Skin of body (tissue), 2 donors: Measurements from ENCODE around the gene CACNG5. TPM values are rescaled to one million over a fixed set of nuclear protein-coding genes. Genes with fewer than 3 reads are reported as not detected.
A peak's percentile ranks its signal among the peaks of the same experiment; 100 is the strongest.

ENCODE experiments used
- DNase-seq: peaks from one replicate; lab custom pipeline; 2025; lab: John Stamatoyannopoulos, UW
- total RNA-seq: library from RNA; depleted of rRNA; stranded (reverse); fragments of >200 nt; gene quantifications from one replicate; pipeline ENCODE4 v1.2.3, GENCODE V29; 2014

The CACNG5 gene
- total RNA-seq, 1 donor from 2014 or later = not detected

DNA sequence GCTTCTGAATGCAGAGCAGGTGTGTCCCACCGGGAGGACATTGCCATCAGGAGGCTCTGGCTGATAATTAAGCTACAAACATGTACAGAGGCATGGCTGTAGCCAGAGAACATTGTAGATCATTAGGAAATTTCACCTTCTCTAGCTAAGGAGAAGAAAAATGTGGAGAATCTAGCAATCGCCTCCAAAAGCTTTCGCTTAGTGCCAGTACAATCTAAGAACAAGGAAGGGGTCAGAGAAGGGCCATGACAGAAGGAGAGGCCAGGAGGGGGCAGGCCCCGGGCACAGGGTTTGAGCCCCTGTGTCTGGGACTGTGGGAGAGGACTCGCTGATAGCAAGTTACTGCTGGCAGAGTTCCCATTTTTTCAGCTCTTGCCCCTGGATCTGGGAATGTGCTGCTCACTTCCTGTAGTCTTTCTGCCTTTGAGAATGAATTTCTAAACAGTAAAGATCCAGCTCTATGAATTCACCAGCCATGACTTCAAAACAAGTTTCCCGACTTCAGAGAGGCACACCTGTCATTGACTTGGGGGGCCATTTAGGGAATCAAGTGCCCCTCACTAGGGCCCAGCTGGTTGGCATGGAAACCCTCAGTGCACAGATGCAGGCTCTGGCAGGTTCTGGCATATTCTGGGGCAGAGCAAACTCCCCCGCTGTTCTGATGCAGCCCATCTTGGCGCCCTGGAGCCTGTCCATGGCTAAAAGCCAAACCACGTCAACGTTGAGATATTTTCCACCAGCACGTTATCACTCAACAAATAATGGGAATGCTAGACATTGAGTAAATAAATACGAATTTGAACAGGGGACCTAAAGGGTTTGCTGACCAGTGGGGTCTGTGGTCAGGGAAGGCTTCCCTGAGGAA is 70.1 kb downstream of the CACNG5 start:
- peak; percentile 51 for DNase-seq

GRCh38 chr17:66906321-66907278 is 71.7 kb downstream of the CACNG5 start:
- peak; percentile 43 for DNase-seq

DNA sequence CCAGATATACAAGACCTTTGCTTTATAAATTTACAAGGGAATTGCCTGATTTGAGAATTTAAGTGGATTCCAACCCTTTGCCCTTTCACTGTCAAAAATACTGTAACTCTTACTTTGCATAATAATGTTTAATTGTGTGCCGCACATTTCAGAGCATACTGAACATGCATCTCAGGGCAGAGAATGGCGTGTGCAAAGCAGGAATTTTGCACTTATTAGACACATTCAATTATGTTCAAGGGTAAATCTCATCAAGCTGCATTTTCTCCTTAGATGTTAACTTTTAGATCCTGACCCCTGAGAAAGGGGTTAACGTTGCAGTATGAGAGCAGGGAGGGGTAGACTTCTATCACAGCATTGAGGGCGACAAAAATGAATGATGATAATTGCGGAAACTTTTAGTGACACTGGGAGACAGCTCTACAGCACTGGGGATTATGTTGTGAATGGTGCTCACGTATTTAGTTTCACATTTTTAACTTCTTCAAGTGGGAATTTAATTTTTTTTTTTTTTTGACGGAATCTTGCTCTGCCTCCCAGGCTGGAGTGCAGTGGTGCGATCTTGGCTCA is 75.0 kb downstream of the CACNG5 start:
- no peak for DNase-seq

DNA sequence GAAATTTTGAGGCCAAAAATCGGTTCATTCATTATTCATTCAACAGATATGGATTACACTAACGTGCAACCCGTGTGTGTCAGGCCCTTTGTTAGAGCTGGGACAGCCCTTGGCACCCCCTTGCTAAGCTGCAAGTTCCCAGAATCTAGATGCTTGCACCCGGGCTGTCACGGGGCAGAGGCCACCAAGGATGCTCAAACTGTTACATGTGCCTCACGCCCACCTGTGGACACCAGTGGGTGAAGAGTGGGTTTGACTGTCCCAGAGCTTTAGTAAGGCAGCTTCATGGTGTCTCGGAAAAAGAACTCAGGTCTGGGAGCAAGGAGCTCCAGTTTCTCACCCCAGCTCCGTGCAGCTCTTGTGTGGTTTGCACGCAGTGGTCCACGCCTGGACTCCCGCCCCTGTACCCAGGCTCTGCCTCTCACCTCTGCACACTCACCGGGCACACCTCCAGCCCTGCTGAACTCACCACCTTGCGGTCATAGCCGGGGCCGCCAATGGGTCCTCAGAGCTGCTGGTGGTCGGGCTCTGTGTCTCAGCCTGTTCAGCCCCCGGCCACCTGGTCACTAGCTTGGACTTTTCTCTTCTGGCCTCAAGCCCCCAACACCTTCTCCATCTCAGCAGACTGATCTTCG is 75.9 kb downstream of the CACNG5 start:
- DNase-seq = no peak

DNA sequence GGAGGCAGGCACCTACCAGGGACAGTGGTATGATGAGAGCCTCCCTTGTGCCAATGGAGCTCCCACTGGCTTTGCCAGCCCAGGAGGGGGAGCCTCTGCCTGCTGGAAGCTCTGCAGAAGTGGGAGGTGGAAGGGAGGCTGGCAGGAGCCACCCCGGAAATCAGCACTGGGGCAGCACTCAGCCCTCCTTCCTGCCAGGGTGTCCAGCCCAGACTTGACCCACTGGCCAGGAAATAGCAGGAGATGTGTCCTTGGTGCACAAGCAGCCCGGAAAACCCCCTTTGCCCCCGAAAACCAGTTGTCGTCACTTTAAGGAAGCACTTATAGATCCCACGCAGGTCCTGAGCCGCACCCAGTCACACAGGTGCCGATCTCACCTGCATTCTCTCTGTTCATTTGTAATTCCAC is 80.3 kb downstream of the CACNG5 start:
- DNase-seq = no peak

- DNase-seq = no peak
These were observed 80.9 kb downstream of the CACNG5 start for GRCh38 chr17:66915792-66916191.

DNA sequence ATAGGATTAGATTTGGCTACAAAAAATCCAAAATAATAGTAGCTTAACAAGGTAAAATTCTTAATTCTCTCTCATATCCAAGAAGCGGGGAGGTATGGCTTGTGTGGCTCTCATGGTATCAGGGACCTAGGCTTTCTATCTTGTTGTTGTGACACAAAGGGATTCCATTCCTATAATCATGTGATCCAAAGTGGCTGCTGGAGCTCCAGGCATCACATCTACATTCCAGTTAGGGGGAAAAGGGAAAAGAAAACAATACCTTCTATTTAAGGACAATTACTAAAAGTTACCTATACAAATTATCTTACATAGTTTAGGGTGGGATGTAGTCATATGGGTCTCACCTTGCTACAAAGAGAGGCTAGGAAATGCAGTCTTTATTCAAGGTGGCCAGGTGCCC is 82.0 kb downstream of the CACNG5 start:
- DNase-seq = no peak

DNA sequence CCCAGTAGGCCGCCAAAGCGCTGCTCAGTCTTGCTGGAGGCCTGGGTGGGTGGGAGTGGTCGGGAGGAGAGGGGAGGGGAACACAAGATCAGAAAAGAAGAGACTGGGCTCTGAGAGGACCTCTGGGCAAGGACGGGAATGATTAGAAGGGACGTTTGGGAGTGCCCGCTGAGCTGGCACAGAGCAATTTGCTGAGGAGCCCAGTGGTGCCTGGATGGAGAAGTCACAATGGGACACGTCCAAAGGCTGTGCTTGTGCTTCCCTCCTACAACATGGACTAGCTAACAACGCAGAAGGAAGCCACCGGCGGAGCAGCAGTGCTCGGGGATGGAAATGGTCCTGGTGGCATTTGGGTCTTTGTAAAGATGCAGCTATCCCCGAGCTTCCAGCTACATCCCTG is 84.0 kb downstream of the CACNG5 start:
- no peak for DNase-seq

DNA sequence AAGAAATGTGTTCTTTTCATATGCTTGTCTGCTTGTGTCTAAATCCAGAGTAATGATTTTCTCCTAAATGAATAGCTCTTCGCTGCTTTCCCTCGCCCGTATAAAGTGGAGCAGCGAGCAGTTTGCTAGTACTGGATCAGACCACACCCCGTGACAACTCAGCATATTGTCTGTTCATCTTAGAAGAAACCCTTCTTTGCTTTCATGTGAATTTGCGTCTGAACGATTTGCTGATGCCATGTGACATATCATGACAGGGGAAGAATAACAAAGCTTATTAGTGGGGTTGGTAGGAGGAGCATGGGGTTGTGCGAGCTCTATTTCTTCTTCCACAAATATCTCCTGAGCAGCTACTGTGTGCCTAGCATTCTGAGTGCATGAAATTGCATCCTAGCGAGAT is 85.5 kb downstream of the CACNG5 start:
- DNase-seq = no peak

DNA sequence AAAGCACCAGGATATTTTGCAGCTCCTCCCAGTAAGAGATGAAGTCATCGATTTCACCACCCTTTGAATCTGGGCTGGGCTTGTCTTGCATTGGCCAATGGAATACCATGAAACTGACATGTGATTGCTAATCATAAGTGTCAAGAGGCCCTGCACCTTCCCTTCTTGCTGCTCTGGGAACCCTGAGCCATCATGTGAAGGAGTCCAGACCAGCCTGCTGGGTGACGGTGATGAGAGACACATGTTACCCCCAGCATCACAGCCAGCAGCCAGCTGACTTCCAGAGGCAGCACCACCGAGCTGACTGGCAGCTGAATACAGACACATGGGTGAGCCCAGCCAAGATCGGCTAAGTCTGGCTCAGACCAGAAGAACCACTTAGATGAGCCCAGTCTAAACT is 86.0 kb downstream of the CACNG5 start:
- no peak for DNase-seq

DNA sequence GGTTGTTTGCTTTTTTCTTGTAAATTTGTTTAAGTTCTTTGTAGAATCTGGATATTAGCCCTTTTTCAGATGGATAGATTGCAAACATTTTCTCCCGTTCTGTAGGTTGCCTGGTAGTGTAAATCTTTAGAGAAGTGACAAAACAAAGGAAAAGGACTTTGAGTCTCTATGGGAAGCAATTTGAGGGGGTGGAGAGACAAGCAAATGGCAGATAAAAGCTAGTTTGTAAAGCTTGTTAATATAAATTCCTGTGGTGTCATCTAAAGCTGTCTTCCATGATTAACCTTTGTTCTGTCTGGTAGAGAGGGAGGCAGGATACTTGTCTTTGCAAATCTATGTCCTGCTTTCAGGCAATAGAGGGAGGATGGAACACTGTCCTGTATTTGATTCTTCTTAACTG is 89.0 kb downstream of the CACNG5 start:
- no peak for DNase-seq

DNA sequence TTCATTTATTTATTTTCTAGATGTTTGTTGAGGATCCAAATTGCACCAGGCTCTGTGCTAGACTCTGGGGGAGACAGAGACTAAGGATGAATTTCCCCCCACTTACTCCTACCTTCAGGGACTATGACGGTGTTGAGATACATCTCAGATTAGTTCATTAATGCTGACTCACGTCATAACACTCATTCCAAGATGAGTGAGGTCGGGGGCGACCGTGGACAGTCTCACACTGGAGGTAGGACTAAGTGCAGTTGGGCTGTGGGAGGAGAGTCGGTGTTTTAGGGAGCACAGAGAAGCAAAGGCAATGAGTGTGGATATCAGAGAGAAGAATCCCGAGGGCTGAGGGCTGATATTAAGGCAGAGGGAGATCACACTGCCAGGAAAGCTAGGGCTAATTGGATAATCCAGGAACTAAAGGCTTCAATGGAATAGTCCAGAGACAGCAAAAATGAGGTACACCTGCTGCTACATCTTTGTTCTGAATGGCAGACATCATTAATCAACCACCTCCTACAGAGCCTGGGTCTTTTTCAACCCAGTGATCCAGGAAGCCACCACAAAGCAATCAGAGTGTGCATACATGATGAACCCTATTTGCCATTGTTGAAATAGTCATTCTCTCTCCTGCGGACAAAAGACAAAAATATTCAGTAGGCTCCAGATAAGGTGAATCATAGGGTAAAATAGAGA is 91.0 kb downstream of the CACNG5 start:
- DNase-seq = no peak

GRCh38 chr17:66928949-66929348 is 94.0 kb downstream of the CACNG5 start:
- no peak for DNase-seq

GRCh38 chr17:66929591-66929990 is 94.7 kb downstream of the CACNG5 start:
- DNase-seq = no peak

- no peak for DNase-seq
These were observed 96.0 kb downstream of the CACNG5 start for GRCh38 chr17:66930933-66931332.

- no peak for DNase-seq
These were observed 97.4 kb downstream of the CACNG5 start for GRCh38 chr17:66932311-66932710.

DNA sequence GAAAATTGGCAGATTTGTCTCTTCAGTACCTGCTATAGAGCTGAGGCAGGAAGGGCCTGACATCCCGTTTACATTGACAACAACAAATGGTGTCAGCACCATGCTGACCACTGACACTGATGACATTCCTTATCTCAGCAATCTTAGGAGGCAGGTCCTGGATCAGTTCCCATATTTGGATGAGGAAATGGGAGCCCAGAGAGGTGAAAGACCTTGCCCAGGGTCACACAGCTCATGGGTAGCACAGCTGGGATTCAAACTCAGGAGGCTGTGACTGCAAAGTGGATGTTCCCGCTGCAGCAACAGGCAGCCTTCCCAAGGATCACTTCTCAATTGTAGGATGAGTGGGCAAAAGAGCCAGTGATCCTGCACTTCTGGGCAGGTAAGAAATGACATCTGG is 99.1 kb downstream of the CACNG5 start:
- no peak for DNase-seq
